HL-60 (cell line): Measurements from ENCODE around the gene TSPEAR.
"Not testable (repeated sequence)": the region's sequence is repeated elsewhere in the genome, so short reads cannot be mapped to it uniquely, and the experiment has no call there.

Experiments
- DNase-seq, 2 experiments: peaks; one replicate each; pipeline ENCODE4 v3.0.0-alpha.2; 2010 to 2020; ENCODE audit warnings: low read depth in 1 of 2, low spot score in 1 of 2
- H3K27ac ChIP-seq: fragments of 250-450 bp; sonication (Bioruptor Pico); replicated peaks from 2 replicates; pipeline ENCODE4 v1.5.1; 2020; ENCODE audit warnings: mild to moderate bottlenecking, moderate library complexity
- H3K27me3 ChIP-seq: fragments of 250-450 bp; sonication (Bioruptor Pico); 2 replicates; pipeline ENCODE4 v1.5.1; 2021; ENCODE audit warnings: mild to moderate bottlenecking, moderate library complexity; ENCODE audit not compliant: insufficient read depth, poor library complexity, severe bottlenecking
- H3K4me3 ChIP-seq: replicated peaks from 2 replicates; pipeline ENCODE4 v1.5.1; 2011; ENCODE audit warnings: mild to moderate bottlenecking, control low read depth, low read length; ENCODE audit not compliant: insufficient read depth
- CTCF ChIP-seq: IDR thresholded peaks from one replicate; pipeline ENCODE4 v1.5.1; 2011; ENCODE audit warnings: low read length, control low read depth, inconsistent platforms; ENCODE audit not compliant: insufficient read depth
- GABPA ChIP-seq: IDR thresholded peaks from 2 replicates; pipeline ENCODE4 v1.6.1; 2012; ENCODE audit warnings: low read depth
- POLR2AphosphoS5 ChIP-seq: IDR thresholded peaks from 2 replicates; pipeline ENCODE4 v1.6.1; 2012; ENCODE audit warnings: low read depth
- SPI1 ChIP-seq: IDR thresholded peaks from 2 replicates; pipeline ENCODE4 v1.6.1; 2012; ENCODE audit warnings: low read depth, mild to moderate bottlenecking, borderline replicate concordance
- TF ChIP-seq, protein P1 (sequence below): IDR thresholded peaks from 2 replicates; pipeline ENCODE4 v1.6.1; 2012; ENCODE audit warnings: low read depth; ENCODE audit not compliant: insufficient replicate concordance

Gene TSPEAR

GRCh38 chr21:44582055-44582454 lies 129.3 kb downstream of the TSPEAR start:
- H3K27ac ChIP-seq: no peak overlapping the region

DNA sequence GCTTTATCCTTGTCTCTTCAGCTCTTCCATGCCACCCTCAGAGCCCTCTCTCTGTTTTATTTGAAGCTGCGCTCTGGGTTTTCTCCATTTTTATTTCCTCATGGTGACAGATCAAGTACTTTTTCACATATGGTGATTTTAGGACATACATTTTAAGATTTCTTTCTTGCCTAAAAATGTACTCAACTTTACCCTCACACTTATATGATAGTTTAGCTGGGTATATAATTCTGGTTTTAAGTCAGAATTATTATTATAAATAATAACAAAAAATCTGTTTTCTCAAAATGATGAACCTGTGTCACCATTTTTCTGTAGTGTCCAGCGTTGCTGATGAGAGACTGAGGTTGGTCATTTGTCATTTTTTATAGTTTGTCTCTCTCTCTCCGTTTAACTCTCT lies 130.2 kb downstream of the TSPEAR start:
- TF ChIP-seq GABPA (no peak), CTCF (no peak), SPI1 (no peak), POLR2AphosphoS5 (no peak)
- TF ChIP-seq, protein P1, sequence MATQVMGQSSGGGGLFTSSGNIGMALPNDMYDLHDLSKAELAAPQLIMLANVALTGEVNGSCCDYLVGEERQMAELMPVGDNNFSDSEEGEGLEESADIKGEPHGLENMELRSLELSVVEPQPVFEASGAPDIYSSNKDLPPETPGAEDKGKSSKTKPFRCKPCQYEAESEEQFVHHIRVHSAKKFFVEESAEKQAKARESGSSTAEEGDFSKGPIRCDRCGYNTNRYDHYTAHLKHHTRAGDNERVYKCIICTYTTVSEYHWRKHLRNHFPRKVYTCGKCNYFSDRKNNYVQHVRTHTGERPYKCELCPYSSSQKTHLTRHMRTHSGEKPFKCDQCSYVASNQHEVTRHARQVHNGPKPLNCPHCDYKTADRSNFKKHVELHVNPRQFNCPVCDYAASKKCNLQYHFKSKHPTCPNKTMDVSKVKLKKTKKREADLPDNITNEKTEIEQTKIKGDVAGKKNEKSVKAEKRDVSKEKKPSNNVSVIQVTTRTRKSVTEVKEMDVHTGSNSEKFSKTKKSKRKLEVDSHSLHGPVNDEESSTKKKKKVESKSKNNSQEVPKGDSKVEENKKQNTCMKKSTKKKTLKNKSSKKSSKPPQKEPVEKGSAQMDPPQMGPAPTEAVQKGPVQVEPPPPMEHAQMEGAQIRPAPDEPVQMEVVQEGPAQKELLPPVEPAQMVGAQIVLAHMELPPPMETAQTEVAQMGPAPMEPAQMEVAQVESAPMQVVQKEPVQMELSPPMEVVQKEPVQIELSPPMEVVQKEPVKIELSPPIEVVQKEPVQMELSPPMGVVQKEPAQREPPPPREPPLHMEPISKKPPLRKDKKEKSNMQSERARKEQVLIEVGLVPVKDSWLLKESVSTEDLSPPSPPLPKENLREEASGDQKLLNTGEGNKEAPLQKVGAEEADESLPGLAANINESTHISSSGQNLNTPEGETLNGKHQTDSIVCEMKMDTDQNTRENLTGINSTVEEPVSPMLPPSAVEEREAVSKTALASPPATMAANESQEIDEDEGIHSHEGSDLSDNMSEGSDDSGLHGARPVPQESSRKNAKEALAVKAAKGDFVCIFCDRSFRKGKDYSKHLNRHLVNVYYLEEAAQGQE: no peak
- no peaks in the 10 kb centered on the region for H3K27me3 ChIP-seq
- no peak for DNase-seq

More at GRCh38 chr21:44582055-44582454, 129.3 kb downstream of the TSPEAR start:
- Histone ChIP-seq H3K4me3 (no peak overlapping the region), H3K27me3 (no peaks in the 10 kb centered on the region)
- no peak for DNase-seq
- no peak for TF ChIP-seq GABPA
- TF ChIP-seq POLR2AphosphoS5: no peak
- no peak for TF ChIP-seq SPI1
- TF ChIP-seq CTCF: no peak
- TF ChIP-seq, protein P1: no peak

DNA sequence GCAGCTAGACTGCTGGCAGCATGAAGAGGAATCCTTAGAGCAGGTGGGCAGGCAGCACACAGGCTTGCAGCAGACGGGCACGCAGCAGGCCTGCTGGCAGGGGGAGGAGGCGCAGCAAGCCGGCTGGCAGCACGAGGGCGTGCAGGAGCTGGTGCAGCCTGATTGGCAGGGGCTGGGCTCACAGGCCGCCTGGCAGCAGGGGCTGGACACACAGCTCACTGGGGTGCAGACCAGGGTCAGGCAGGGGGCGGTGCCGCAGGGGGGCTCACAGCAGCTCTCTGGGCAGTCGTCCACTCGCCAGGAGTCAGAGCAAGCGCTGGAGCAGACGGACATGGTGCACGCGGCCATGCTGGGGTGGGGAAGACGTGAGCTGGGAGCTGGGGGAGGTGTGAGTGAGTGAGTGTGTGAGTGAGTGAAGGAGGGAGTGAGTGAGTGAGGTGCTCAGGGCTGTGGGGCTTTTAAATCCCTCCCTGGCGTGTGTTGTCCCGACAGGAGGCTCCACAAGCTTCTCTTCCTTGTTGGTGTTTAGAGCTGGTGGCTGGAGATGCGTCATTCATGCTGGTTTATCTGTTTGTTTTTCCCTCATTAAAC lies 131.0 kb downstream of the TSPEAR start, which contains the start of gene KRTAP10-5:
Gene KRTAP10-5, minus strand, starts transcription at position 374 of the 591 bp plus-strand sequence. Its CDS starts 26 bp downstream, at position 348.
- H3K27me3 ChIP-seq, H3K4me3 ChIP-seq, H3K27ac ChIP-seq, DNase-seq: not testable (repeated sequence)

More for the DNA sequence above, 130.2 kb downstream of the TSPEAR start:
- Histone ChIP-seq H3K27ac (no peak overlapping the region), H3K4me3 (no peak overlapping the region)

- DNase-seq: no peak
- no peaks in the 10 kb centered on the region for H3K27me3 ChIP-seq
- TF ChIP-seq CTCF: no peak
- no peak for TF ChIP-seq POLR2AphosphoS5
- no peak for TF ChIP-seq SPI1
- TF ChIP-seq GABPA: no peak
- TF ChIP-seq, protein P1: no peak
- no peak overlapping the region for H3K4me3 ChIP-seq
- H3K27ac ChIP-seq: no peak overlapping the region
Observed at GRCh38 chr21:44579833-44580144, 131.6 kb downstream of the TSPEAR start.
